Measurements from ENCODE around the gene PEF1.

GRCh38 chr1:31583995-31584868 lies 60.4 kb downstream of the PEF1 start:
- no peak for TF ChIP-seq CTCF (IDR thresholded peaks at IDR 0.05; ENCODE audit: insufficient read depth, low read length, poor library complexity, severe bottlenecking)
- no peak for TF ChIP-seq EZH2phosphoT487 (conservative IDR thresholded peaks at IDR 0.05; ENCODE audit: low read length)
